HepG2 (cell line): Measurements from ENCODE around the gene STIP1. TPM values are rescaled to one million over a fixed set of nuclear protein-coding genes. Genes with fewer than 3 reads are reported as not detected.

ENCODE experiments used
- AGO1 ChIP-seq: fragments of 200-400 bp; formaldehyde crosslinking; IDR thresholded peaks from 2 replicates; pipeline ENCODE4 v1.6.1; 2017; ENCODE audit warnings: mild to moderate bottlenecking, low read depth, low read length, moderate library complexity; ENCODE audit not compliant: poor library complexity, severe bottlenecking
- ARHGAP35 ChIP-seq: sonication (generic); formaldehyde crosslinking; IDR thresholded peaks from 2 replicates; pipeline ENCODE4 v1.9.0; 2022; ENCODE audit warnings: mild to moderate bottlenecking, inconsistent platforms, moderate library complexity, missing genetic modification reagents, borderline replicate concordance
- ARID2 ChIP-seq: sonication (generic); formaldehyde crosslinking; IDR thresholded peaks from 2 replicates; pipeline ENCODE4 v1.8.1; 2022; ENCODE audit warnings: mild to moderate bottlenecking, missing genetic modification reagents, borderline replicate concordance
- FOXM1 ChIP-seq: sonication (generic); formaldehyde crosslinking; IDR thresholded peaks from 2 replicates; pipeline ENCODE4 v1.5.0; 2020; ENCODE audit warnings: missing genetic modification reagents
- GTF2F1 ChIP-seq: fragments of 150-350 bp; IDR thresholded peaks from 2 replicates; pipeline ENCODE4 v1.6.1; 2014; ENCODE audit warnings: low read length
- GTF3A ChIP-seq: sonication (generic); formaldehyde crosslinking; conservative IDR thresholded peaks from 2 replicates; pipeline ENCODE4 v1.4.0; 2020; ENCODE audit warnings: mild to moderate bottlenecking, missing genetic modification reagents
- HNF4A ChIP-seq: sonication (generic); formaldehyde crosslinking; IDR thresholded peaks from 2 replicates; pipeline ENCODE4 v1.4.0; 2020; ENCODE audit warnings: missing genetic modification reagents
- RXRB ChIP-seq: IDR thresholded peaks from 2 replicates; pipeline ENCODE4 v1.6.1; 2016; ENCODE audit warnings: borderline replicate concordance, missing genetic modification reagents, missing compliant biosample characterization
- SOX13 ChIP-seq, 3 experiments: fragments of 450-650 bp in 1 of 3; sonication (generic) in 1 of 3; formaldehyde crosslinking in 1 of 3; IDR thresholded peaks in 2 of 3; conservative IDR thresholded peaks in 1 of 3; 2 replicates each; pipeline versions ENCODE4 v1.5.0 to v1.6.1; 2016 to 2020; ENCODE audit warnings: antibody characterized with exemption in 1 of 3, mild to moderate bottlenecking in 1 of 3, missing compliant biosample characterization in 1 of 3, missing genetic modification reagents in 1 of 3, moderate library complexity in 1 of 3
- THYN1 ChIP-seq: sonication (generic); formaldehyde crosslinking; IDR thresholded peaks from 2 replicates; pipeline ENCODE4 v1.8.1; 2023; ENCODE audit warnings: low read depth, mild to moderate bottlenecking, moderate library complexity, missing genetic modification reagents, borderline replicate concordance
- WIZ ChIP-seq: sonication (generic); formaldehyde crosslinking; IDR thresholded peaks from 2 replicates; pipeline ENCODE4 v1.5.1; 2020; ENCODE audit warnings: mild to moderate bottlenecking, missing genetic modification reagents
- ZFP41 ChIP-seq: sonication (generic); formaldehyde crosslinking; IDR thresholded peaks from 2 replicates; pipeline ENCODE4 v1.4.0; 2020; ENCODE audit warnings: mild to moderate bottlenecking, missing genetic modification reagents, borderline replicate concordance
- ZNF343 ChIP-seq: sonication (generic); formaldehyde crosslinking; IDR thresholded peaks from 2 replicates; pipeline ENCODE4 v1.4.0; 2020; ENCODE audit warnings: mild to moderate bottlenecking, missing genetic modification reagents
- ZNF772 ChIP-seq: sonication (generic); formaldehyde crosslinking; IDR thresholded peaks from 2 replicates; pipeline ENCODE4 v1.5.0; 2020; ENCODE audit warnings: mild to moderate bottlenecking, missing genetic modification reagents
- ZNF777 ChIP-seq: sonication (generic); formaldehyde crosslinking; IDR thresholded peaks from 2 replicates; pipeline ENCODE4 v1.4.0; 2020; ENCODE audit warnings: missing genetic modification reagents
- polyA plus RNA-seq, 8 experiments: library from polyadenylated mRNA; depleted of rRNA in 3 of 8; stranded (reverse) in 7 of 8; unstranded in 1 of 8; fragments of >200 nt; fragmentation: Illumina TruSeq in 4 of 8; extraction: Trizol in 4 of 8; gene quantifications; 2 replicates each; pipeline versions ENCODE4 v1.2.1 to v1.2.3, GENCODE V29; 2011 to 2016; ENCODE audit warnings: low read depth in 4 of 8, missing spikeins in 1 of 8, mixed read lengths in 1 of 8; ENCODE audit not compliant: insufficient read depth in 1 of 8
- total RNA-seq, 5 experiments: library from RNA; depleted of rRNA; stranded (reverse); fragments of >200 nt; fragmentation: Illumina TruSeq; extraction: Trizol; gene quantifications; 2 replicates each; pipeline ENCODE4 v1.2.3, GENCODE V29; 2016; ENCODE audit warnings: low read depth in 1 of 5
- TF ChIP-seq, protein P1 (sequence below), 2 experiments: fragments of 450-650 bp in 1 of 2; sonication (generic) in 1 of 2; formaldehyde crosslinking; IDR thresholded peaks; 2 replicates each; pipeline versions ENCODE4 v1.5.0 to v1.8.0; 2020 to 2022; ENCODE audit warnings: mild to moderate bottlenecking in 1 of 2, missing genetic modification reagents in 1 of 2
- TF ChIP-seq, protein P2 (sequence below): sonication (generic); formaldehyde crosslinking; IDR thresholded peaks from 2 replicates; pipeline ENCODE4 v1.8.0; 2022; ENCODE audit warnings: low read depth, missing genetic modification reagents
- TF ChIP-seq, protein P3 (sequence below): sonication (generic); formaldehyde crosslinking; IDR thresholded peaks from 2 replicates; pipeline ENCODE4 v1.4.0; 2020; ENCODE audit warnings: mild to moderate bottlenecking, missing genetic modification reagents
- TF ChIP-seq, protein P4 (sequence below): sonication (generic); formaldehyde crosslinking; IDR thresholded peaks from 2 replicates; pipeline ENCODE4 v1.4.0; 2020; ENCODE audit warnings: missing genetic modification reagents

Gene STIP1
- total and polyA plus RNA-seq, 2 of the 13 experiments (the other 11 are each of a cell fraction or from before 2014, with no cell fraction given): 81.1 to 217 TPM

DNA sequence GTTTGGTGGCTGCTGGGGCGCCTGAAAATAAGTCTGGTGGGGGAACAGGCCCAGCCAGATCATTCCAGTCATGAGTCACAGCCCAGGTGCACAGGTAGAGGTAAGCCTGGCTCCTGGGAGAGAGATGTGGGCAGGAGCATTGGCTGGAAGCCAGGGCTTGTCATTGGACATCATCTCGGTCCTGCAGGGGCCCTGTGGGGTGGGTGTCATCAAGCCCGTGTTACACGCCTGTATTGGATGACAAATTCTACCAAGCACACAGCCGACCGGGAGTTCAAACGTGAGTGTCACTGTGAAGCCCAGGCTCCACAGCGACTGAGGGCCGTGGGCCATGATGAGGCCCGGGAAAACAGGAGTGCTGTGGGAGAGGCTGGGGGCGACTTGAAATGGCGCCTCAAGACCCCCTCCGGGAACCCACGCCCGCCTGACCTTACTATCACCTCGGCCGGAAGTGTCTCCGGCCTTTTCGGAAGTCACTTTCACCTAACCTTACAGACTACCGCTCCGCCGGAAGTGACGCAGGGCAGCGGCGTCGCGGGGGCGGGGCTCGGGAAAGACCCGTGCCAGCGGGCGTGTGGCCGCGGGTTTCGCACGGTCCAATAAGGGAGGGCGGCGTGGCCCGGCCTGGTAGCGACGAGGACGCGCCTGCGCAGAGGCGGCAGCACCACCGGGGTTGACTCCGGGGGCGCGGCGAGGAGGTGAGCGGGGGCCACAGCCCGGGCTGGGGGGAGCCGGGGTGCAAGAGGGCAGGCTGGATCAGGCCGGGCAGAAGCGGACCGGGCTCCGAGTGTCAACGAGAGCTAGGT is 54.7 kb downstream of the STIP1 start, which contains the start of gene FKBP2 (continued):
- 0 out of 2 replicates have a peak, but pooled peaks have one; percentile 11 for TF ChIP-seq HNF4A (CRISPR knock-in tag)
- TF ChIP-seq AGO1: peak; percentile 92
- no peak for TF ChIP-seq ARHGAP35 (CRISPR knock-in tag)
- 0 out of 2 replicates have a peak, but pooled peaks have one; percentile 12 for TF ChIP-seq GTF3A (CRISPR knock-in tag)
- peak; percentile 95 for TF ChIP-seq FOXM1 (CRISPR knock-in tag)
- TF ChIP-seq ZNF772 (CRISPR knock-in tag): no peak
- no peak for TF ChIP-seq WIZ (CRISPR knock-in tag)
- TF ChIP-seq, protein P1, sequence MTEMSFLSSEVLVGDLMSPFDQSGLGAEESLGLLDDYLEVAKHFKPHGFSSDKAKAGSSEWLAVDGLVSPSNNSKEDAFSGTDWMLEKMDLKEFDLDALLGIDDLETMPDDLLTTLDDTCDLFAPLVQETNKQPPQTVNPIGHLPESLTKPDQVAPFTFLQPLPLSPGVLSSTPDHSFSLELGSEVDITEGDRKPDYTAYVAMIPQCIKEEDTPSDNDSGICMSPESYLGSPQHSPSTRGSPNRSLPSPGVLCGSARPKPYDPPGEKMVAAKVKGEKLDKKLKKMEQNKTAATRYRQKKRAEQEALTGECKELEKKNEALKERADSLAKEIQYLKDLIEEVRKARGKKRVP (CRISPR knock-in tag; IDR thresholded peaks at IDR 0.05): peak in 1 of 2 experiments; percentile 36; a peak in 1 of 4 replicates
- TF ChIP-seq, protein P2, sequence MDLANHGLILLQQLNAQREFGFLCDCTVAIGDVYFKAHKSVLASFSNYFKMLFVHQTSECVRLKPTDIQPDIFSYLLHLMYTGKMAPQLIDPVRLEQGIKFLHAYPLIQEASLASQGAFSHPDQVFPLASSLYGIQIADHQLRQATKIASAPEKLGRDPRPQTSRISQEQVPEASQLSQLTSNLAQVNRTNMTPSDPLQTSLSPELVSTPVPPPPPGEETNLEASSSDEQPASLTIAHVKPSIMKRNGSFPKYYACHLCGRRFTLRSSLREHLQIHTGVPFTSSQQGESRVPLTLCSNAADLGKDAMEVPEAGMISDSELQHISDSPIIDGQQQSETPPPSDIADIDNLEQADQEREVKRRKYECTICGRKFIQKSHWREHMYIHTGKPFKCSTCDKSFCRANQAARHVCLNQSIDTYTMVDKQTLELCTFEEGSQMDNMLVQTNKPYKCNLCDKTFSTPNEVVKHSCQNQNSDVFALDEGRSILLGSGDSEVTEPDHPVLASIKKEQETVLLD (CRISPR knock-in tag): peak; percentile 88
- no peak for TF ChIP-seq THYN1 (CRISPR knock-in tag)
- no peak for TF ChIP-seq ARID2
- 0 out of 2 replicates have a peak, but pooled peaks have one; percentile 36 for TF ChIP-seq ZNF777 (CRISPR knock-in tag)
- 0 out of 2 replicates have a peak, but pooled peaks have one; percentile 35 for TF ChIP-seq ZNF343 (CRISPR knock-in tag)
- no peak for TF ChIP-seq SOX13 (IDR thresholded peaks at IDR 0.05)
- TF ChIP-seq SOX13 (CRISPR knock-in tag; conservative IDR thresholded peaks at IDR 0.05 in 1 of 2, IDR thresholded peaks at IDR 0.05 in 1 of 2): no peak
- peak; percentile 71 for TF ChIP-seq RXRB (CRISPR knock-in tag)
- TF ChIP-seq, protein P3, sequence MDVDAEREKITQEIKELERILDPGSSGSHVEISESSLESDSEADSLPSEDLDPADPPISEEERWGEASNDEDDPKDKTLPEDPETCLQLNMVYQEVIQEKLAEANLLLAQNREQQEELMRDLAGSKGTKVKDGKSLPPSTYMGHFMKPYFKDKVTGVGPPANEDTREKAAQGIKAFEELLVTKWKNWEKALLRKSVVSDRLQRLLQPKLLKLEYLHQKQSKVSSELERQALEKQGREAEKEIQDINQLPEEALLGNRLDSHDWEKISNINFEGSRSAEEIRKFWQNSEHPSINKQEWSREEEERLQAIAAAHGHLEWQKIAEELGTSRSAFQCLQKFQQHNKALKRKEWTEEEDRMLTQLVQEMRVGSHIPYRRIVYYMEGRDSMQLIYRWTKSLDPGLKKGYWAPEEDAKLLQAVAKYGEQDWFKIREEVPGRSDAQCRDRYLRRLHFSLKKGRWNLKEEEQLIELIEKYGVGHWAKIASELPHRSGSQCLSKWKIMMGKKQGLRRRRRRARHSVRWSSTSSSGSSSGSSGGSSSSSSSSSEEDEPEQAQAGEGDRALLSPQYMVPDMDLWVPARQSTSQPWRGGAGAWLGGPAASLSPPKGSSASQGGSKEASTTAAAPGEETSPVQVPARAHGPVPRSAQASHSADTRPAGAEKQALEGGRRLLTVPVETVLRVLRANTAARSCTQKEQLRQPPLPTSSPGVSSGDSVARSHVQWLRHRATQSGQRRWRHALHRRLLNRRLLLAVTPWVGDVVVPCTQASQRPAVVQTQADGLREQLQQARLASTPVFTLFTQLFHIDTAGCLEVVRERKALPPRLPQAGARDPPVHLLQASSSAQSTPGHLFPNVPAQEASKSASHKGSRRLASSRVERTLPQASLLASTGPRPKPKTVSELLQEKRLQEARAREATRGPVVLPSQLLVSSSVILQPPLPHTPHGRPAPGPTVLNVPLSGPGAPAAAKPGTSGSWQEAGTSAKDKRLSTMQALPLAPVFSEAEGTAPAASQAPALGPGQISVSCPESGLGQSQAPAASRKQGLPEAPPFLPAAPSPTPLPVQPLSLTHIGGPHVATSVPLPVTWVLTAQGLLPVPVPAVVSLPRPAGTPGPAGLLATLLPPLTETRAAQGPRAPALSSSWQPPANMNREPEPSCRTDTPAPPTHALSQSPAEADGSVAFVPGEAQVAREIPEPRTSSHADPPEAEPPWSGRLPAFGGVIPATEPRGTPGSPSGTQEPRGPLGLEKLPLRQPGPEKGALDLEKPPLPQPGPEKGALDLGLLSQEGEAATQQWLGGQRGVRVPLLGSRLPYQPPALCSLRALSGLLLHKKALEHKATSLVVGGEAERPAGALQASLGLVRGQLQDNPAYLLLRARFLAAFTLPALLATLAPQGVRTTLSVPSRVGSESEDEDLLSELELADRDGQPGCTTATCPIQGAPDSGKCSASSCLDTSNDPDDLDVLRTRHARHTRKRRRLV: no peak; the same call in 1 of the 2 replicates
- TF ChIP-seq, protein P4, sequence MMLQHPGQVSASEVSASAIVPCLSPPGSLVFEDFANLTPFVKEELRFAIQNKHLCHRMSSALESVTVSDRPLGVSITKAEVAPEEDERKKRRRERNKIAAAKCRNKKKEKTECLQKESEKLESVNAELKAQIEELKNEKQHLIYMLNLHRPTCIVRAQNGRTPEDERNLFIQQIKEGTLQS (CRISPR knock-in tag): 0 out of 2 replicates have a peak, but pooled peaks have one; percentile 3
- TF ChIP-seq GTF2F1: no peak
- TF ChIP-seq ZFP41 (CRISPR knock-in tag): no peak; the same call in 1 of the 2 replicates
